NCI-H2196 (cell line): ENCODE measurements around the gene SRRM1.
A peak's percentile ranks its signal among the peaks of the same experiment; 100 is the strongest.
"Not testable (repeated sequence)": the region's sequence is repeated elsewhere in the genome, so short reads cannot be mapped to it uniquely, and the experiment has no call there.

ENCODE experiments used
- DNase-seq: peaks from one replicate; lab custom pipeline; 2025; ENCODE audit not compliant: unreplicated experiment; lab: John Stamatoyannopoulos, UW

Gene SRRM1

DNA sequence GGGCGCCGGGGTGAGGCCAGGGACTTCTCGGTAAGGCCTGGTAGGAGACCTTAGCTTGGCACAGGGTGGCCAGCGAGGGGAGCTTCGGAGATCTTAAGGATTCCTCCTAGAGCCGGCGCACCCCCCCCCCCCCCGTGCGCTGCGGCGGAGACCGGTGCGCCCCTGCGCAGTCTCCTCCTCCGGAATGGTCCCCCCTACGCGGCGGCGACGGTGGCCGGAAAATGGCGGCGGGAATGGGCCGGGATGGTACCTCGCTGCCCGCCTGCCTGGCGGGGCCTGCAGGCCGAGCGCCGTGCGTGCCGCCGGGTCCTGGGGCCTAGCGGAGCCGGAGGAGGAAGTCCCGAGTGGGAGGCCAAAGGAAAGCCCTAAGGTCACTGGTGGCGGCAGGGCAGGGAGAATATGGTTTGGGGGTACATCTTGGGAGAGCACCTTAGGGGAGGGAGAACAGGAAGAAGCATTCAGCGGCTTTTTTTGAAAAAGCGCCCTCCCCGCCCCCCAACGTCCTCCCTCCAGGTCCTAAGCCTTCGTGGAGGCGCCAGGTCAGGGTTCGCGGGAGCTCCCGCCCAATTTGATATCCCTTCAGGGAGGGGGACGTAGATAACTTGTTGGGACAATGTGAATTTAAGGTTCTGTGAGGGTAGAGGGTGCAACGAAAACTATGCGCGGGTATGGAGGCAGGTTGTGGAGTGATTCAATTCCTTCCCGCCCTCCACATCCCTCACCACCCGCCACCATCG, 429 bp downstream of the SRRM1 start:
- DNase-seq: no peak

DNA sequence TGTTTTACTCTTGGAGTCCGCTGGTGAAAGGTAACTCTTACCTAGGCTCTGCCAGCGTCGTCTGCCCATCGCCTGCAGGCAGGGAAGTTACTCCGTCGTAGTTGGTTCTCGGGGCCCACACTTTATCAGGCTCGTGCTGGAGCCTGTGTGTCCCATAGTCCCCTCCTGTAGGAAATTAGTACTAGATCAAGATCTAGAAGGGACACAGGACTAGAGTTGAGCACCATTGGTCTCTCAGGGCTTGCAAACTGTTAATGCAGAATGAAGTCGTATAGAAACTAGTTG, 940 bp downstream of the SRRM1 start:
- DNase-seq: no peak

DNA sequence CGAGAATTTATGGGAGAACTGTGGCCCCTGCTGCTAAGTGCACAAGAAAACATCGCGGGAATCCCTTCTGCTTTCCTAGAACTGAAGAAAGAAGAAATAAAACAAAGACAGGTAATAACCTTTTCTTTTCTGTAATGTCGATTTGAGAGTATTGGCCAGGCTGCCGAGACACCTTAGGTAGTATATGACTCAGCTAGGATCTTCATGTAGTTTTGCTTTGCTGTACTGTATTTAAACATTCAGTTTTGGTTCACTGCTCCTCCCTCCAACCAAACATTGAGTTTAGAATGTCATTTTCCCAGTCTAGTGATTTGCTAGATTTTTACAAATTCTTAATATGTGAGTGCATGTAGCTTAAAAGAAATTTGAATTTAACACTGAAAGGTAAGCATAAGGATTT, 5.8 kb downstream of the SRRM1 start:
- DNase-seq: no peak

DNA sequence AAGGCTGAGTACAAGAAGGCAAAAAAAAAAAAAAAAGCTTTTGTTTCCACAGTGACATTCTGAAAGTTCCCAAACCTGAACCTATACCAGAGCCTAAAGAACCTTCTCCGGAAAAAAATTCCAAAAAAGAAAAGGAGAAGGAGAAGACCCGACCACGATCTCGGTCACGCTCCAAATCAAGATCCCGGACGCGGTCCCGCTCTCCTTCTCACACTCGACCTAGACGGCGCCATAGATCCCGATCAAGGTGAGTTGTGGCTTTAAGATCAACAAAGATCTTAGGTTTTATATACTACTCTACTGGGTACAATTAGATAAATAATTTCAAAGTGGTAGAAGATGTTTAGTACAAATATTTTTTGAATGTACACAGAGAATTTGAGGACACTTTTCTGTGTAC, 9.3 kb downstream of the SRRM1 start:
- DNase-seq: no peak

DNA sequence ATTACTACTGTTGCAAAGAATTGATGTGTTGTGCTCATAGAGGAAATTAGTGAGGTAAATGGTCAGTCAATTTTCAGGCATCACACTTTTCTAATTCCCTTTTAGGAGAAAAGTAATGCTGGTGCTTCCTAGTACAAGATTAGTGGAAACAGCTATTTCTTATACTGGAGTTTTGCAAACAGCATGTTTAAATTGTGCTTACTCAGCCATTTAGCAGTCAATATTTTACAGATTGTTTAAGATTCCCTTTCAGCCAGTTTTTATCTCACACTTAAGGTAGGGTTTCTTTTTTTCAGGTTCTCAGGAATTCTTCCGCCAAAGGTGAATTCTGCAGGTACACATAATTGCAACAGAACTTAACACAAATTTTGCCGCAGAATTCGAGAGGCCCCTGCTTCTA, 10.9 kb downstream of the SRRM1 start:
- DNase-seq: no peak

DNA sequence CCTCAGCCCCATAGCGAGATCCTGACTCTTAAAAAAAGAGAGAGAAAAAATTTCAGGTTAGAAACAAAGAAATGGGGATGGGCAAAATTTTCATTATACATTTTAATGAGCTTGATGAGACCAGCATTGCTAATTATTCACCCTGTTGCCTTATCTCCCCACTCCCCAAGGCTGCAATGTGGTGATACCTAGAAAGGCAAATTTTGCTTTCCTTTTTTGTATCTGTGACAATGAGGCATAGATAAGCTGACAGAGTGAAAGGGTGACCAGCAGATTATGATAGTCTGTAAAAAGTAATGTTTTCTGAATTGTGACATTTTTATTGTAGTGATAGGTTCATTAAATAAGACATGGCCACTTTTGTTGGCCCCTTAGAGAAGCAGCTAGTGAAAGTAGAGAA, 12.9 kb downstream of the SRRM1 start:
- no peak for DNase-seq

DNA sequence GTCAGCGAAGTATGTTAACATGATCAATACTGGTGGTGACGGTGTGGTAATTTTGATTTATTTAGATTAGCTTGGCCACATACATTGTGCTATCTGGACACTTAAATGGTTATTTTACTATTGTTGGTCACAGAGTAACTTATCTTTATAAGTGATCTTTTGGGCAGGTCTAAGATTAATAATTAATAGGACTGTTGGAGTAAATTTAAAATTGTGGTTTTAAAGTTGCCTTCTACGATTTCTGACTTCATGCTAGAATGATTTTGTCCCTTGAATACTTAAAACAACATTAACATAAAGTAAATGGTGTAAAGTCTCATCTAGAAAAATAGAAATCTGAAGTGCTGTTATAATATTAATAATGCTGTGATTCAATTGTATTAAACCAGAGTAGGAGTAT, 14.7 kb downstream of the SRRM1 start:
- DNase-seq: no peak

DNA sequence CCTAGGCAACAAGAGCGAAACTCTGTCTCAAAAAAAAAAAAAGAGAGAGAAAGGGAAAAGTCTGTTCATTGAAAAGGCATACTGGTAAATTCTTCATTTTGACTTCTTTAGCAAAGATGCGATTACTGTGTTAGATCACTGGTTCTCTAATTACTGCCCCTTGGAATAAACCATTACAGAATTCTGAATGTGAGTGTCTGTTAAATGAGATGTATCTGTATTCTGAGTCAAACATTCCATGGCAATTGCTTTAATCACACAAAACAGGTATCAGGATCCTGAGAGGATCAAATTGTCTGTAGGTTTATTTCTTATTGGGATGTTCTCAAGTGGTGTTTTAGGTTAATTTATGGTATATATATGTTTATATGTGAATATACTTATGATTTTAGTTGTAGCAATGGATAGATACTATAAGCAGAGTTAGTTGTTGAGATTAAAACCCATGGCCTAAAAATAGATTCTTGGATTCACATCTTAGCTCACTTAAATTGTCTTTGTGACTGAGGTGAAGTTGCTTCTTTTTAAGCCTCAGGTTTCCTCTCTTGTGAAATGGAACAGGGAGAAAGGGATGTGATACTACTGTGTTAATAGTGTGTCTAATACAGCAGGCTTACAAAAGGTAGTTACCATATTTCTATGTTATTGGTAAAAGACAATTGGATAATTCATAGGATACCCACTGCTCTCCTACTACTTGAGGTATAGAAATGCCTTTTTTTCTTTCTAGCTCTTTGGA, 16.2 kb downstream of the SRRM1 start:
- DNase-seq: no peak

DNA sequence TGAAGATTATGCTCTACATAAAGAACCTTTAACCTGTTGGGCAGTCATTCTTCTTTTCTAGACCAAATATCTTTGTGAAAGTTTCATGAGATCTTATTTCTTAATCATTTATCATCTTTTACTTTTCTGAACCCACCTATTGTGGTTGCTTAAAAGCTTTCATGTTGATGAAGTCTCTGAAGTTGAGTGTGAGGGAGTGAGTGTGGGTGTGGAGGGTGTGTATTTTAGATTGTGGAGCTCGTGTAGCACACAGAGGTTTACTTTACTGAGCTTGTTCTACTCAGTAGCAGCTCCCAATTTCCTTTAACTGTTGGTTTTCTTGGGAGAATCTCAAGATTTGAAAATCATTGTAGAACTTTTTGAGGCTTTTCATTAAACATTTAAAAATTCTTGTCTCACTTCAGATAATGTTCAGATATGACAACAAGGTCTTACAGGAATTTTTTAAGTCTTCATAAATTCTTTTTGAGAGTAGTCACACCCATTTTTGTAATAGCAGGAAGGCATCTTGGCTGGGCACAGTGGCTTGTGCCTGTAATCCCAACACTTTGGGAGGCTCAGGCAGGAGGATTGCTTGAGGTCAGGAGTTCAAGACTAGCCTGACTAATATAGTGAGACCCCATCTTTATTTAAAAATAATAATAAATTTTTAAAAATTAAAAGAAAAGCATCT, 17.0 kb downstream of the SRRM1 start:
- DNase-seq: no peak

DNA sequence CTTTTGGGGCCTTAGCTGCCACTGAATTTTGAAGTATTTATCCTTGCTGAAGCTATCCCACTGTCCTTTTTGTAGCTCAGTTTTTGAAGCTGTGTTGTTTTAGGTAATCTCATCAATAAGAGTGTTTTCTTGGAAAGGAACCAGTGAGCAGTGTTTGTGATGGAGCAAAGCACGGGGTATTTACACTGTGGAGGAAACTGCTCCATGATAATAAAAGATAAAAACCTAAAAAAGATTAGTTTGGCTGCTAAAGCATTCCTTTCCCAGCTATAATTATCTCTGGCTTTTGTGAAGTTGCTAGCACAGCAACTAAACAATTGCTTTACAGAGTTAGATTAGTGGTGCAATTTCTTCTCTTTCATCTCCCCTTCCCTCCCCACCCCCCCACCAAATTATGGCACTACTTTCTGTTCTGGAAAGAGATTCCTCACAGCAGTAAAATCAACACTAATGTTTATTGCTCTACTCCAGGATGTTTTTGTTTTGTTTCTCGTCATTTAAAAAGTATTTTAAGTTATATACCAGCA, 21.5 kb downstream of the SRRM1 start:
- no peak for DNase-seq

DNA sequence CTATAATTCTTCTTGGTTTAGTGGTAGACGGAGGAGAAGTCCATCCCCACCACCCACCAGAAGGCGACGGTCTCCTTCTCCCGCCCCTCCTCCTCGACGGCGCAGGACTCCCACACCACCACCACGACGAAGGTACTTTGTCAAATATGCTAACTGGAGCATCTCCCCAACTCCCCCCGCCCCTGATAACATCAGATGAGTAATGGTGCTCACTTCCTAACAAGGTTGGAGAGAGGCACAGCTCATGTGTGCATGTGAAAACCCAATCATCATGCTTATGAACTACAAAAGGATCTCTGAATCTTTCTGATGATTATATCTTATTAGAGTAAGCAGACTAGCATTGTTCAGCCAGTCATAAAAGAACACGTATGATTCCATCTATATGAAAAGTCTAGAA, 23.7 kb downstream of the SRRM1 start:
- no peak for DNase-seq

DNA sequence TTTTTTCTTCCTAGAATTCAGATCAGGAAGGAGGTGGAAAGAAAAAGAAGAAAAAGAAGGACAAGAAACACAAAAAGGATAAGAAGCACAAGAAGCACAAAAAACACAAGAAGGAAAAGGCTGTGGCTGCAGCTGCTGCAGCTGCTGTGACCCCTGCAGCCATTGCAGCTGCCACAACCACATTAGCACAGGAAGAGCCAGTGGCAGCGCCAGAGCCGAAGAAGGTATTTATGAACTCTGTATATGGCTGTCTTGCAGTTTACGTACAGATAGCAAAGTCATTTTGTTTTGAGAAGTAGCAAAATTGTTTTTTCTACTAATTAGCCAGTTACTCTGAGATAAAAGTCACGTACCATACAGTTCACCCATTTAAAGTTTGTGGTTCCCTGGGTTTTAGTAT, 28.3 kb downstream of the SRRM1 start:
- DNase-seq: not testable (repeated sequence)

DNA sequence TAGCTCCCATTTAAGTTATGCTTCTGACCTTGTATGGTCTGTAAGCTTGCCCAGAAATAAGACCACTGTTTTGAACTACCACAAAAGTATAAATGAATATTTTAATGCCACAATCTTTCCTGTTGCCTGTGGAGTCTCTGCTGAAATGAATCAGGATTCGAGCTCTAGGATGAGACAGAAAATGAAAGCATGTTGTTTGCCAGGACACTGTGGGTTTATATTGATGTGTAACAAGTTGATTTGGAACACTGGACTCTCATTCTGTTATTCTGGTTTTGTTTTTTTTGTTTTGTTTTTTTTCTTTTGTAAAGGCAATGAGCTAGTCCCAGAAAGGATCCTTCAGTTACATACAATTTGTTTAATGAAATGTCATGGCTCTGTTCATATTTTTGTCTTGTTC, 29.6 kb downstream of the SRRM1 start:
- not testable (repeated sequence) for DNase-seq

DNA sequence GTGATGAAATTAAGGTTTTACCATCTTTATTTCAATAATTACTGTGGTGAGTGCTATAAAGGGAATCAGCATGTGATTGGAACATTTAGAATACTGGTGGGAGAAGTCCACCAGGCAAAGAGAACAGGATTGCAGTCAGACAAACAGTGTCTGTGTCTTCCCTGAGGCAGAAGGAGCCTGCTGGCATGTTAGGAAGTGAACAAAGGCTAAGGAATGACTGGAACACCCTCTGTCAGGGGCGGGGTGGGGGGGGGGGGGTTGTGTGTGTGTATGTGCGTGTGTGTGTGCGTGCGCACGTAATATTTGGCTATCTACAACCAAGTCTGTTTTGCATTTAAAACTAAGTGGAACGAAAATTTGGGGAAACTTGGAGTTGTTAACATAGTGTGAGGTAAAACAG, 30.2 kb downstream of the SRRM1 start:
- DNase-seq: no peak

DNA sequence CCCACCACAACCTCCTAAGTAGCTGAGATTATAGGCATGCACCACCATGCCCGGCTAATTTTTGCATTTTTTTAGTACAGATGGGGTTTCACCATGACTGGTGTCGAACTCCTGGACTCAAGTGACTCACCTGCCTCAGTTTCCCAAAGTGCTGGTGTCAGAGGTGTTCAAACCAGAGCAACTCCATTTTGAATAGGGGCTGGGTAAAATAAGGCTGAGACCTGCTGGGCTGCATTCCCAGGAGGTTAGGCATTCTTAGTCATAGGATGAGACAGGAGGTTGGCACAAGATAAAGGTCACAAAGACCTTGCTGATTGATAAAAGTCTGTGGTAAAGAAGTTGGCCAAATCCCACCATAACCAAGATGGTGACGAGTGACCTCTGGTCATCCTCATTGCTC, 35.3 kb downstream of the SRRM1 start:
- DNase-seq: not testable (repeated sequence)

DNA sequence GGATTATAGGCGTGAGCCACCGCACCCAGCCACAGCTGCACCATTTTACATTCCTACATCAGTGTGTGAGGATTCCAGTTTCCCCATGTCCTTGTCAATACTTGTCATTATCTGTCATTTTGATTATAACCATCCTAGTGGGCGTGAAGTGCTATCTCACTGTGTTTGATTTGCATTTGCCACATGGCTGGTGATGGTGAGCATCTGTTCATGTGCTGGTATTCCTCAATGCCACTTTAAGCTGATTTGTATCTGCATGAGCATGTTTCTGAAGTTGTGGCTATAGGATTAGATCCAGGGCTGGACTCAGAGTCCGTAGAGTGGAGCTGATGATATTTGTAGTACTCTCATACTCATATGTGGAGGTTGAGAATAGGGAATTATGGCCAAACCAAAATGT, 36.6 kb downstream of the SRRM1 start:
- DNase-seq: no peak

DNA sequence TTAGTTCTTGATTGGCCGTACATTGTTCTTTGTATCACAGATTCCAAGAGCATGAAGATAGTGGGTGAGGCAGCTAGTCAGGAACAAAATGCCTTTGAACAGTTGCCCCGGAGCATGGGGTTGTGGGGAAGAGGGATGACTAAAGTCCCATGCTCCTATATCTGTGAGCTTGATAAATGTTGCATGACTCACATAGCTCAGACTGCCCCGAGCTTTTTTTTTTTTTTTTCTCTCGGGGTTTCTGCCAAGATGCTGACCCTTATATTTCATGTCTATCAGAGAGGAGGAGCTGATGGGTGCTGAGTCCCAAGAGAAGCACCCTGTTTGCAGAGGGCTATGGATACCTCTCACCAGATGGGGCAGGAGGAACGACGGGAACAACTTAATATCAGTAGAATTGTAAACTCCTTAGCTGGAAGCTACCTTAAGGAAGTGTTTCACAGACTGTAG, 40.6 kb downstream of the SRRM1 start:
- DNase-seq: no peak

DNA sequence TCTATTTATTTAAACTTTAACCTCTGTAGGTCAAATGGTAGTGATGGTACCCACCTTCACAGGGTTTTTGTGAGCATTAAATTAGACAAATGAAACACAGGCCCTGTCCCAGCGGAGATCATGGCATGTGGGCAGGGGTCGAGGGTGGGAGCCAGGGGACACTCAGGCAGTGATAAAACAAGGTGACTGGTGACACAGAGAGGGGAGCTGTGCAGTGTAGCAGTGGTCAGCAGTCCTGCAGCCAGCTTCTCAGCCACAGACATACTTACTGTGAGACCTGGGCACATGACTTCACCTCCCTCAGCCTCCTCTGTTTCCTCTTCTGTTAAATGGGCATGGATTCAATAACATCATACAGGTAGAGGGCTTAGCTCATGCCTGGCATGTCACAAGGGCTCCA, 44.9 kb downstream of the SRRM1 start:
- DNase-seq: no peak

DNA sequence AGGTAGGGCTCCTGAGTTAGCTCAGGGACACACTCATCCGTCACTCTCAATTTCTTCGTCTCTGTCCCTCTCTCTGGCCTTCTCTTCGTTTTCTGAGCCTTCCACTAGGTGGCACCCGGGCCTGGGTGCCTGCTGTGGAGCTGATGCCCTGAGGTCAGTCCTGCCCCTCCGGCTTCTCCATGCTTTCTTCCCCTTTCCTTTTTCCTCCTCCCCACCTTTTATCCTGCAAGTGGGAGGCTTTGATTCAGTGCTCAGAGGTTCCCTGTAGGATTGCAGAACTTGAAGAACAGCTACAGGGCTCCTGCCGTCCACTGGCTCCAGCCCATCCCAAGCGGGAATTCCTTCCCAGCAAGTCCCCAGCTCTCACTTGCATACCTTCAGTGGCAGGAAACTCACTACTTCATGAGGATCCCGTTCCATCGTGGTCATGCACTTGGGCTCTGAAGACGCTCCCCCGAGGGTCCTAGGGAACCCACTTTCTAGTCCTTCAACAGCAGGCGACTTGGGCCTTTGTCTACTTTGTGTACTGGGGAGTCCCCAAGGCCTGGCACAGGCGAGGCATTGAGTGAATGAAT, 45.6 kb downstream of the SRRM1 start:
- peak; percentile 66 for DNase-seq

DNA sequence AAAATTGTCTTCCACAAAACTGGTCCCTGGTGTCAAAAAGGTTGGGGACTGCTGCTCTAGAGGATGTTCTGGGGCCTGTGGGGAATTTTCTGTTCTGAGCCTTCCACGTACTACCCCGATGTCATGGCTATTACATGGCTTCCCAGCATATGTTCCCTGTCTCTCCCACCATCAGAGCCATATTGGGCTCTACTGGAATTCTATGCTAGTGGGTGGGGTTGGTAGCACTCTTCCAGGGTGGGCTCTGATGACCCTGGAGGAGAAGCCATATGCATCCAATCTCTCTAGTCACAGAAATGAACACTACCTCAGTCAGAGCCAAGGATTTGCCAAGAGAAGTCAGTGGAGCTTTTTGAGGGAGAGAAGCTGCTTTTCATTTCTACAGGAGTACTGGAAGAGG, 47.9 kb downstream of the SRRM1 start:
- no peak for DNase-seq

DNA sequence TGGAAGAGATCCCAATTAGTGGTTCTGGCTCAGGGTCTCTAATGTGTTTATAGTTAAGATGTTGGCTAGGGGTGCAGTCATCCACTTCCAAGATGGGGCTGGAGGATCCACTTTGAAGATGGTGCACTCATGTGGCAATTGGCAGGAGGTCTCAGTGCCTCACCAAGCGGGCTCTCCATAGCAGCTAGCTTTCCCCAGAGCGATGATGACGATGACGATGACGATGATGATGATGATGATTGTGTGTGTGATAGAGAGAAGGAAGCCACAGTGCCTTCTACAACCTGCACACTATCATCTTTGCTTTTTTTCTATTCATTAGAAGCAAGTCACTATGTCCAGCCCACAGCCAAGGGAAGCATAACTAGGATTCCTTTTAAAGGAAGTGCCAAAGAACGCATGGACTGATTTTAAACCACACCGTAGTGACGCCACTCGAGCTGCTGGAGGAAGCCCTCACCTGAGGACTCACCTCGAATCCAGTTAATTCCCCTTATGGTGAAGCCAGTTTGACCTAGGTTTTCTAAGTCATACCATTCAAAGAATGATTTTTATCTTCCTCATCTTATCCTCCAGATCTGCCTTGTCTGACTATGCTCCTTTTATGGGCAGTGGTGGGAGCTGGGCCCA, 49.4 kb downstream of the SRRM1 start:
- no peak for DNase-seq
